ENCODE measurements around the gene GRIK1.

The GRIK1 gene

DNA sequence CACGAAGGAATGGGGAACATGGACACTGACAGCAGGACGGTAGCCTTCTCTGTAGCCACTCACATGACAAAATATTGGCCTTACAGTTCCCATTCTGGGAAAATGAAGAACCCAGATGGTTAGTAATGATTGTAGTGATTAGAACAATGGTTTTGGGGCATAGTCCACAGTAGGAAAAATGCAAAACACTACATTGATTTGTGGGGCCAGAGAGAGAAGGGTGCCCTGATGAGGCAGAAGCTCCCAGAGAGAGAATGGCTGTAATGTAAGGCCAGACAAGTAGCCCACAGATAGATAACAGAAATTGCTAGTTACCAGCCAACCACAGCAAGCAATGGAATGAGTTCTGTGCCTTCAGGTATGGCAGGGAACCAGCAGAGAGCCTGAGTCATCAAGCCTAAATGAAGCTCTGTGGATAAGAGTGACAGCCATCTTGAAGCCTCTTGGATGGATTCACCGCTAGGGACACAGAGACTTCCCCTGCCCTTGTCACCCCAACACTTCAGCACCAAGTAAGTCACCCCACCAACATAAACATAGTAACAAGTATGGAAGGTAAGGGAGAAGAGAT is 435.0 kb downstream of the GRIK1 start:
- no peak for FAIRE-seq
- DNase-seq (ENCODE audit: insufficient read length, low spot score) = no peak

DNA sequence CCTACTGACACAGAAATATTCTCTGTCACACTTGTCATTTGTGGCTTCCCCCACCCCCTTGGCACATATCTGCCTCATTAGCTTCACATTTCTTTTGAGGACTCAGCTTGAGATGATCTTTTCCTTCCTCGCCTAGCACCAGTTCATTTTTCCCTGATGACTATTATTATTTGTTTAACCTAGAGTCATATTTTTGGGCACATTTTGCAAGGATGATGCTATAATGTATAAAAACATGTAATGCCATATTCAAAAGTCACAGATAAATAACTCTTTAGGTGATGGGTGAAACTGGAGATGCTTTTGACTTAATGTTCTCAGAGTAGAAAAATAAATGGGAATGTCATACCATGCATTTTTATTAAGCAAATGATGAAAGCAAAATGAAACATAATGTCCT is 438.3 kb downstream of the GRIK1 start:
- DNase-seq (ENCODE audit: insufficient read length, low spot score) (no peak), FAIRE-seq (no peak)

DNA sequence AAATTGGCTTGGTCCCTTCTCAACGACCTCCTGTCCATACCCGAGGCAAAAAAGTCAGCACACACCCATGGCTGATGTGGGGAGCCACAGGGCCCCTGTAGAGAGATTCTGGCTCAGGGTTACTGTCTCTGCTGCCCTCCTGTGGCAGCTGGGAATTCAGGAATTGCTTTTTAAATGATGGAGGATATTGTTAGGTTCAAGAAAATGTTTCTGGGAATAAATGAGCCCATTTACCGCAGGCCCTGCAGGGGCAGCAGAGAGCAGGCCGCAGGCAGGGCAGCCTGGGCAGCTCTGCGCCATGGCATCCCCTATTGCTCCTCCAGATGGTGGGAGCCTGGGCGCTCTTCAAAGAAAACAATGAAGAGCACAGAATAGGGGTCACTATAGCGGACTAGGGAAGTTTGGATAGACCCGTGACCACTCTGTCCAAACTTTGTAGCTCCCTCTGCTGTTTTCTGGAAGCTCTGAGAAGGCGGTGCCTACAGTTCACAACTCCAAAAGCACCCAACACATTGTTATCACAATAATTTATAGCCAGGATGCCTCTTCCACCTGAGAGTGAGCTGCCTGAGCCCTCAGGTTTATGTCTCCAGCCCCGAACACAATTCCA is 440.0 kb downstream of the GRIK1 start:
- no peak for DNase-seq (ENCODE audit: insufficient read length, low spot score)
- FAIRE-seq = no peak

- FAIRE-seq (no peak), DNase-seq (ENCODE audit: insufficient read length, low spot score) (no peak)
These were observed 440.6 kb downstream of the GRIK1 start for GRCh38 chr21:29499229-29499628.

GRCh38 chr21:29496337-29496736 is 443.5 kb downstream of the GRIK1 start:
- FAIRE-seq = no peak
- DNase-seq (ENCODE audit: insufficient read length, low spot score) = no peak

DNA sequence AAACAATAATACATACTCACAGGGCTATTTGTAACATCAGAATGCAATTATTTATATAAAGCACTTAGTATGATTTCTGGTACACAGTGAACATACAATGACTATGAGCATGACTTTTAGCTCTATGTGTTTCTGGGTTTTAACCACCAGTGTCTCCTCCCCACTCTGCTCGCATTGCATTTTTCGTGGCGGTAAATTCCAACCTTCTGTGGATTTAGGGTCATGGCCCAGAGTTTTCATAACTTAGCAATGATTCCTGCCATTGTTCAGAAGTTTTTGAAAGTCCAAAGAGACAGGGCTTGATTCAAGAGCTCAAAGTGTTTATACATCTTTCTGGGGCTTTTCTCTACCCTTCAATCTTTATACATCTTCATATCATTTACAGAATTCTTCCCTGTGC is 449.8 kb downstream of the GRIK1 start:
- FAIRE-seq (no peak), DNase-seq (ENCODE audit: insufficient read length, low spot score) (no peak)

GRCh38 chr21:29487154-29487553 is 452.6 kb downstream of the GRIK1 start:
- FAIRE-seq = no peak
- no peak for DNase-seq (ENCODE audit: insufficient read length, low spot score)

Measured in GM19239 (cell line).